A204.1 (cell line): ENCODE data around the gene SSUH2.
"Not testable (repeated sequence)": the region's sequence is repeated elsewhere in the genome, so short reads cannot be mapped to it uniquely, and the experiment has no call there.

Experiments used
- FAIRE-seq: peaks from 2 replicates; lab custom pipeline; 2012; peaks lifted over from hg19 to GRCh38; lab: Jason Lieb, UNC

SSUH2 gene

DNA sequence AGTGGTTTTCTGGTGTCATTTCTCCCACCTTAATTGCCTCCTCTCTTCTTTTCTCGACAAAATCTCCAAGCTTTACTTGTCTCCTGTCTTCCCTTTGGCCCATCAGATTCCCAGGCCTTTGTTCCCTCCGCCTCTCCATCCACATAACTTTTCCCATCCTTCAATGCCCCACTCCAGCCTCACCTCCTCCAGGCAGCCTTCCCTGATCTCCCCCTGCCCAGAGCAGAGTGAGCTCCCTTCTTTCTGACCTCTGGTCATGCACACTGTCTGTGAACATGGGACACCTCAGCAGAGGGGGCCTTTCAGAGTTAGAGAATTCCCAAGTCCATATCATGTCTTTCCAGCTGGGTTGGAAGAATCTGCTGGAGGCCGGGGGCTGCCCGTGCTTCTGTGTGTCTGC lies 14.6 kb upstream of the SSUH2 start:
- FAIRE-seq = no peak

DNA sequence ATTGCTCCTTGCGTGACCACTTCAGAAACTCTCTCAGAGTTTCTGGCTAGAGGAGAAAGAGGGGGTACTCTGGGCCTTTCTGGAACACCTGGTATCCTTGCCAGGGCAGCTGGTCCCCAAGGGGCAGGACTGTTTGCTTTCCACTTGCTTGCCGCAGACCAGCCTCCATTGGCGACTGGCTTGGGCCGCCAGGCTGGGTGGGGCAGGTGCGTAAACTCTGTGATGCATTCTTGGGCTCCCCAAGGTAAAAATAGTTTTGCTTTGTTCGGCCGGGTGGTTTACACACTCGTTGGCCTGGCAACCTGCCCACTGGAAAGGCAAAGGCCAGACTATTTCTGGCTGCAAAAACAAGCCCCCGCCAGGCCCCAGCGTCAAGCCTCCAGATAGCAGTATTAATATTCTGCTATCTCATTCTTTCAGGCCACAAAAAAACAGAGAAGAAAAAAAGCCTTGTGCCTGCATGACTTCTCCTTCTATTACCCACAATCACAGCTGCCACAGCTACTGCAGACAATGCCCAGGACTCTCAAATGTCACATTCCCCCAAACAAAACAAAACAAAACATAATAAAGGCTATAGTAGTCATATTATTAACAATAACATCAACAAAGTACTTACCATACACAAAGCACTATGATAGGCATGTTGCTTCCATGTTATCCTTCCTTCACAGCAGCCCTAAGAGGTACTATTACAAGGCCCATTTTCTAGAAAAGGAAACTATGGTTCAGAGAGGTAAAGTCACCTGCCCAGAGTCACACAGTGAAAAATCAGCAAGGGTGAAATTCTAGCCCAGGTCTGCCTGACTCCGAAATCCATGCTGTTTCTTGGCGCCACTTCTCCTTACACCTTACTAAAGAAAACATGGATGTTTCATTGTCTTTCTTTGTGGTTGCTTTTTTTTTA lies 14.0 kb upstream of the SSUH2 start:
- no peak for FAIRE-seq

DNA sequence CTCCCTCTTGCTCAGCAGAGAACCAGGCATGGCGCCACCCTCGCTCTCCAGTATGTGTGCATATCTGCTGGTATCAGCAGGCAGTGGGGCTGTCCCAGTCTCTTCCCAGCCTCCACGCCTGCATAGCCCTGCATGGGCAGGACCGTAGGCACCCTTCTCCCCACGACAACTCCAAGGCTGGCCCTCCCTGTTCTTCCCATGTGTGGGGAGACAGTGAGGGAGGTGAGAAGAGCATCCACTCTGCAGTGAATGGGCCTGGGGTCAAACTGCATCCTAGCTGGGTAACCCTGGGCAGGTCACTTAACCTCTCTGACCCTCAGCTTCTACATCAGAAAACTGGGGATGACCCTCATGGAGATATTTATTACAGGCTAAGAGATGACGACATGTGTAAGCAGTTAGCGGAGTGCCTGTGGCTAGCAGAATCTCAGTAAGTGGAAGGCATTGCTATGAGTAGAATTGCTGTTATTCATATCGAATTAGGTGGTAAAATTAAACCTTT lies 13.3 kb upstream of the SSUH2 start:
- no peak for FAIRE-seq

DNA sequence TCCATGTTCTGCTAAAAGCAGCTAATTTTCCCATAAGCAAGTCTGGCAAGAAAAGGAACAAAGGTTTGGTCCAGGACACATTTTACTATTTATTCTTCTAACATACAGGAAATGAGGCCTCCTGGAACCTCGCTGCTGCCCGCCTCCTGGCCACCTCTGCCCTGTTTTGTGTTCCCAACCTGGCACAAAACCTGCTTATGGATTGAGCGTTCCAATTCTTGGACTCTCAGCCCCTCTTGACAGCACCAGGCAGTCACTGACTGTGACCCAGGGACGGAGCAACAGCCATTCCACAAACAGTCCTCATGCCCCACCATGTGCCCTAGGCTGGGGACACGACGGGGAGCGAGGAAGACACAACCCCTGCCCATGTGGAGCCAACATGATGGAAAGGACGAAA lies 11.6 kb upstream of the SSUH2 start:
- FAIRE-seq = no peak

DNA sequence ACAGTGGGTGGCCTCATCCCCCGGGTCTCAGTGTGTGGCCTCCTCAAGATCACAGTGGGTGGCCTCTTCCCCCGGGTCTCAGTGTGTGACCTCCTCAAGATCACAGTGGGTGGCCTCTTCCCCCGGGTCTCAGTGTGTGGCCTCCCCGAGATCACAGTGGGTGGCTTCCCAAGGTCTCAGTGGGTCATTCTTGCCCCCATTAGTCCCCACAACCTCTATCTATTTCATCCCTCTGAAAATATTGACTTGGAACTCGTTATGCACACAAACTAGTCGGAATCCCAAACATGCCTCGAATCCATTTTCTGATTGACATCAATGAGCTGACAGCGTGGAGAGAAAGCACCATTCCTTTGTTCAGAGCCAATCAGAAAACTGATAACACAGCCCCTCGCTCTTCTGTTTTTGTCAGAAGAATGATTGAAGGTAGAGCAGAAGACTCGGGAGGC lies 10.8 kb upstream of the SSUH2 start:
- no peak for FAIRE-seq

DNA sequence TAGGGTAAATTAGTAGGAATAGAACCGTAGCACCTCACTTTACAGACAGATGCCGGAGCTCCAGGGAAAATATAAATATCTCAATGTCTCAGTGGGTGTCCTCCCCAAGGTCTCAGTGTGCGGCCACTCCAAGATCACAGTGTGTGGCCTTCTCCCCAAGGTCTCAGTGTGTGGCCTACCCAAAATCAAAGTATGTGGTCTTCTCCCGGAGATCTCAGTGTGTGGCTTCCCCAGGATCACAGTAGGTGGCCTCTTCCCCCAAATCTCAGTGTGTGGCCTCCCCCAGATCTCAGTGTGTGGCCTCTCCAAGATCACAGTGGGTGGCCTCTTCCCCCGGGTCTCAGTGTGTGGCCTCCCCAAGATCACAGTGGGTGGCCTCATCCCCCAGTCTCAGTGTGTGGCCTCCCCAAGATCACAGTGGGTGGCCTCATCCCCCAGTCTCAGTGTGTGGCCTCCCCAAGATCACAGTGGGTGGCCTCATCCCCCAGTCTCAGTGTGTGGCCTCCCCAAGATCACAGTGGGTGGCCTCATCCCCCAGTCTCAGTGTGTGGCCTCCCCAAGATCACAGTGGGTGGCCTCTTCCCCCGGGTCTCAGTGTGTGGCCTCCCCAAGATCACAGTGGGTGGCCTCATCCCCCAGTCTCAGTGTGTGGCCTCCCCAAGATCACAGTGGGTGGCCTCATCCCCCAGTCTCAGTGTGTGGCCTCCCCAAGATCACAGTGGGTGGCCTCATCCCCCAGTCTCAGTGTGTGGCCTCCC lies 10.2 kb upstream of the SSUH2 start:
- FAIRE-seq = not testable (repeated sequence)

GRCh38 chr3:8653800-8654408 lies 9.3 kb upstream of the SSUH2 start:
- FAIRE-seq = no peak

- FAIRE-seq = no peak
These were observed 7.9 kb upstream of the SSUH2 start for GRCh38 chr3:8652324-8652987.

DNA sequence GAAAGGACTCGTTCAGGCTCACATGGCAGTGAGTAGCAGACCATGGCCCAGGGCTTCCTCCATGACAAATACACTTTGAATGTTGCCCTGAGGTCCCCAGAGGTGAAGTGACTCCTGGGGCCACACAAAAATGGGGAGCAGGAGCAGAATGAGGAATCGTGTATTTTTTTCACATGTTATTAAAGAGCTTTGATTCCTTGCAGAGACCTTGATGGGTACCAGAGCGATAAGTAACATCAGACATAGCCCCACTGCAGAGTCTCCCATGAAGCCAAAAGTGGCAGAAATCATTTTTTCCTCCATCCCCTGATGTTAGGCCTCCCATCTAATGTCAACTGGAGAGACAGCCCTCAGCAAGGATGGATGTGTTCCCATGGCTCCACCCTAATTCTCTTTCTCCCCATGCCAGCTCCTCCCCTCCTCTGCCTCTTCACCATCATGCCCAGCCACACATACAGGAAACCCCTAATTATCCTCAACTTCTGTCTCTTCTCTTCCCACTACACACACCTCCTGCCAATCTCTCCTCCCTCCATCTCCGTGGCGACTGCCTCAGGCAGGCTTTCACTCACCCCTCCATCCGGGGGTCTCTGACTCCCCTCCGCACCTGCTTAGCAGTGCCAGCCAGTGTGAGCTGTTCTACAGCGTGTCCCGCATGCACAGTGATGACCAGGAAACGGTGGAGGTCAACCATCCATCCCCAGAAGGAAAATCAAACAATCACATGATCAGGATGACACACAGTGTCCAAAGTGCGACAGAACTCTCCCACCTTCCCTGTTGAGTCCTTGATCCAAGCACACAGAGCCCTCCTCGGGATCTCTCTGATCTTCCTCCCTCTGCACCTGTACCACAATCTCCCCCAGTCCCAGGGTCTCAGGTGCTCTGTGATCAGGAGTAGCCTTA lies 7.1 kb upstream of the SSUH2 start:
- no peak for FAIRE-seq

DNA sequence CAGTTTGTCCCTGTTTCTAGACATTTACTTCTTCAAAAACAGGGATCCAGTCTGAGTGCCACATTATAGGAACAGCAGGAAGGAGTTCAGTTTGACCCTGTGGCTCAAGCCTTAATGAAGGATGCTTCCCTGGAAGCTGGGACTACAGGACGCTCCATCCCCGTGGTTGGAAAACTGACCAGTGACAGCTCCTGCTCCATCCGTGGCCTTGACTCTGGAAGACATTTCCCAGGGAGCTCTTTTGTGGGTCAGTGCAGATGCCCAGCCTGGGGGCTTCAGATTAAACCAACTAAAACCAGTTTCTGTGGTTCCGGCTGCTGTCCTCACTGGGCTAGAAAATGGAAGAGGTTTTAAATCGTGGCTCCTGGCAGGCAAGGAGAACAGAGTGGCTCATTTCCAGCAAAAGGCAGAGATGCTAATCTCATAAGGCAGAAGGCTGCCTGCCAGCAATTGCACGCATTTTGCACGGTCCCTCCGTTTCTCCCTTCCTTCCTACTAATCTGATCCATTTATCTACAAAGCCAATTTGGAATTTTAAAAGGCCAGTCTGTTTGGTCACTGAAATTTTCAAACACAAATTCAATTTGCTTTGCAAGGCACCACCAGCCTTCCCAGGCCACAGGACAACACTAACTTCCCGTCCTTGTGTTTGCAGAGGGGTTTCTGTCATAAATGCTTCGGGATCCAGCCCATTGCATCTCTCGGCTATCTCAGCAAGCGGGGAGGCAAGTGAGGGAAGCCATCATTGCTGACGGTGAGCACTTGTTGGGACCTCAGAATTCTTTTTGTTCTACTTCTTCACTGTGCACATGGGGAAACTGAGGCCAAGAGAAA lies 6.2 kb upstream of the SSUH2 start:
- FAIRE-seq = no peak

- FAIRE-seq = no peak
These were observed 5.2 kb upstream of the SSUH2 start for GRCh38 chr3:8649757-8650156.

DNA sequence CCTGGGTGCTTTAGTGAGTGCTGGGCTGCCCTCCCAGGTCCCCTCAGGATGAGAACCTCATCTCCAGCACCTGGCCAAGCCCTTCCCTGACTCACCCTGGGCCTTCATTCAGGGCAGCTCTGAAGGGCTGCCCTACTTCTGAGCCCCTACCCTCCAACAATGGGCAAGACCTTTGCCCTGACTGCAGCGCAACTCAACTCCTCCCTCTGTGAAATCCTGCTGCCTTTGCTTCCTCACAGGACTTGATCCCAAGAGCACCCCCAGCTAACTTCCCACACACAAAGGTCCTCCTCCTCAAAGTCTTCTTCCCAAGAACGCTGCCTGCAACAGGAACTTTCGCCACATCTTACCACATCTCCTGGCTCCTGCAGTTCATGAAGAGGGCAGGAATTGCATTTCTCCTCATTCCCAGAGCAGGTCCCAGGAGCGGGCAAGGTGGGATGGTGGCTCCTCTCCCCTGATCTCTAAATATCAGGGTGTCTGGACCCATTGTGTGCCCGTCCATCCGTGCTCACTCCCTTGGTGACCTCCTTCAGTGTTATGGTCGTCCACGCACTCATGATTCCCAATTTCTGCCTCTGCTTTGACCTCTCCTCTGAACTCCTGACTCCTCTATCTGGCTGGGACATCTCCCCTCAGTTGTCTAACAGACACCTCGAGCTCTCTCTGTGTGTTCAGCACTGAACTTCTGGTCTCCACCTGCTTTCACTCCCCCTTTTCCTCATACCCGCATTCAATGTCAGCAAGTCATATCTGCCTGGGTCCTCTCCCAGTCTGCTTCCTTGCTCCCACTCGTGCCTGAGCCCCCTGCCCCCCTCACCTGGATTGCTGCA lies 4.5 kb upstream of the SSUH2 start:
- FAIRE-seq = no peak

GRCh38 chr3:8647137-8647985 lies 2.8 kb upstream of the SSUH2 start:
- FAIRE-seq = no peak

- FAIRE-seq = no peak
These were observed 1.8 kb upstream of the SSUH2 start for GRCh38 chr3:8646313-8646938.

- FAIRE-seq = no peak
These were observed 1.1 kb upstream of the SSUH2 start for GRCh38 chr3:8645712-8646111.

DNA sequence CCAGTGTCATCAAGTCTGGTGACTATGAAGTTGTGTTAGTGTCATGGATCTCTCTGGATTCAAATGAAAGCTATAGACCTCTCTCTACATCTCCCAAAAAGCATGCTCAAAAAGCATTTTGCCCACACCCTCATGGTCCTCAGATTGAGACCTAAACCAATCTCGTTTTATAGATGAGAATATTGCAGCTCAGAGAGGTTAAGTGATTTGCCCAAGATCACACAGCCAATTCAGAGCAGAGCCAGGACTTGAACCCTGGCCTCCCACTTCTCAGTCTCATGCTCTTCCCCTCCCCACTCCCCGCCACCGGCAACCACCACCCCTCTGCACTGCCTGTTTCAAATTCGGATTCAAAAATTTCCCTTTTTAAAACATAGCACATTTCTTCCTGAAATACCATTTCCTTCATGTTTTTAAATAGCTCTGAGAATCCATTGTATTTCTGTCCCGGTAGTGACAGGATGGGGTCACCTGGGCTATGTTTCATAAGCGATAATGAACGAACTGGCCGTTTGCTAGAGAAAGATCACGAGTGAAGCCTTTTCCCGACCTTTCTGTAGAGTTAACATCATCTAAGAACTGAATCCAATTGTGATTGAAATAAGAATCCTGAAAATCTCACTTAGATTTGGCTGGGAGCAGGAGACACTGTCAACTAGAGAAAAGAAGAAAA lies 769 bp downstream of the SSUH2 start:
- FAIRE-seq = no peak

DNA sequence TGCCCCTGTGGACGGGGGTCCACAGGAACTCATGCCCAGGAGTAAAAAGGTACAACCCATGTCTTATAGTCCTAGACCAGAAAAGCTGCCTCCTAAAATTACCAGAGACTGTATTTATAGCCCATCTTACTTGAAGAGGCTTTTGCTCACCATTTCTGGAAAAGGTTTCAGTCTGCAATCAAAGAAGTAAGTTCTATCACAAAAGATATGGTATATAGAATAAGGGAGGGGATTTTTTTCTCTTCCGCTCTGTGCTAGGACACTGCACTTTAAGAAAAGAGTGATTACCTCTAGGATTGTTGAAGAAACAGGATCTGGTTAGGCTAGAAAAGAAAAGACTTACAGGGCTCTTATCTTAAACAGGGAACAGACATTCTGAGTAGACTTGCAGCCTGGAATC lies 2.6 kb downstream of the SSUH2 start:
- no peak for FAIRE-seq
